Measurements from ENCODE around the gene MYO5C.

The MYO5C gene, protein sequence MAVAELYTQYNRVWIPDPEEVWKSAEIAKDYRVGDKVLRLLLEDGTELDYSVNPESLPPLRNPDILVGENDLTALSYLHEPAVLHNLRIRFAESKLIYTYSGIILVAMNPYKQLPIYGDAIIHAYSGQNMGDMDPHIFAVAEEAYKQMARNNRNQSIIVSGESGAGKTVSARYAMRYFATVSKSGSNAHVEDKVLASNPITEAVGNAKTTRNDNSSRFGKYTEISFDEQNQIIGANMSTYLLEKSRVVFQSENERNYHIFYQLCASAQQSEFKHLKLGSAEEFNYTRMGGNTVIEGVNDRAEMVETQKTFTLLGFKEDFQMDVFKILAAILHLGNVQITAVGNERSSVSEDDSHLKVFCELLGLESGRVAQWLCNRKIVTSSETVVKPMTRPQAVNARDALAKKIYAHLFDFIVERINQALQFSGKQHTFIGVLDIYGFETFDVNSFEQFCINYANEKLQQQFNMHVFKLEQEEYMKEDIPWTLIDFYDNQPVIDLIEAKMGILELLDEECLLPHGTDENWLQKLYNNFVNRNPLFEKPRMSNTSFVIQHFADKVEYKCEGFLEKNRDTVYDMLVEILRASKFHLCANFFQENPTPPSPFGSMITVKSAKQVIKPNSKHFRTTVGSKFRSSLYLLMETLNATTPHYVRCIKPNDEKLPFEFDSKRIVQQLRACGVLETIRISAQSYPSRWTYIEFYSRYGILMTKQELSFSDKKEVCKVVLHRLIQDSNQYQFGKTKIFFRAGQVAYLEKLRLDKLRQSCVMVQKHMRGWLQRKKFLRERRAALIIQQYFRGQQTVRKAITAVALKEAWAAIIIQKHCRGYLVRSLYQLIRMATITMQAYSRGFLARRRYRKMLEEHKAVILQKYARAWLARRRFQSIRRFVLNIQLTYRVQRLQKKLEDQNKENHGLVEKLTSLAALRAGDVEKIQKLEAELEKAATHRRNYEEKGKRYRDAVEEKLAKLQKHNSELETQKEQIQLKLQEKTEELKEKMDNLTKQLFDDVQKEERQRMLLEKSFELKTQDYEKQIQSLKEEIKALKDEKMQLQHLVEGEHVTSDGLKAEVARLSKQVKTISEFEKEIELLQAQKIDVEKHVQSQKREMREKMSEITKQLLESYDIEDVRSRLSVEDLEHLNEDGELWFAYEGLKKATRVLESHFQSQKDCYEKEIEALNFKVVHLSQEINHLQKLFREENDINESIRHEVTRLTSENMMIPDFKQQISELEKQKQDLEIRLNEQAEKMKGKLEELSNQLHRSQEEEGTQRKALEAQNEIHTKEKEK (N-terminal part only)

DNA sequence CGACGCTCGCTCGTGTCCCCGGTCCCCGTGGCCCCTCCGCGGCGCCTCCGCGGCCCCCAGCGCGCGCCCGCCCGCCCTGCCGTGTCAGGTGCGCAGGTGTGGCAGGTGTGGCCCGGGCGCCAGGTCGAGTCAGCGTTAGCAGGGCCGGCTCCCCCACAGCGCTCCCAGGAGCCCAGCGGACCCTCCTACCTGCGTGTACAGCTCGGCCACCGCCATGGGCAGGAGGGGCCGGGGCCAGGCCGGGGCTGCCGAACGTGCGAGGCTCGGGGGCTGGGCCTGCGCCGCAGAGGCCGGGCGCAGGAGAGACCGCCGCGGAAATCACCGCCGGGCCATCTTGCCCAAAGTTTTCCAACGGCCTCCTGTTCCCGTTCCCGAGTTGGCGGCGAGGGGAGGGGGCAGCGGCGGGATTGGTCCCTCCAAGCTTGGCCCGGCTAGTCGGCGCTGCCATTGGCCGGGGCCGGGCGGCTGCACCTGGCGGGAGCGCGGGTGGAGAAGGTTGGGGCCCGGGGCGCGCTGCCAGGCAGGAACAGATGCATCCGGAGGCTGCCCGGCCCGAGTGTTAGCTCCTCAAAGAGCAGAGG lies at the start of gene MYO5C:
MYO5C (minus strand) TSS at position 384 of the 581 bp plus-strand sequence; CDS start at position 216, 168 bp downstream.
- DNase-seq = no peak

DNA sequence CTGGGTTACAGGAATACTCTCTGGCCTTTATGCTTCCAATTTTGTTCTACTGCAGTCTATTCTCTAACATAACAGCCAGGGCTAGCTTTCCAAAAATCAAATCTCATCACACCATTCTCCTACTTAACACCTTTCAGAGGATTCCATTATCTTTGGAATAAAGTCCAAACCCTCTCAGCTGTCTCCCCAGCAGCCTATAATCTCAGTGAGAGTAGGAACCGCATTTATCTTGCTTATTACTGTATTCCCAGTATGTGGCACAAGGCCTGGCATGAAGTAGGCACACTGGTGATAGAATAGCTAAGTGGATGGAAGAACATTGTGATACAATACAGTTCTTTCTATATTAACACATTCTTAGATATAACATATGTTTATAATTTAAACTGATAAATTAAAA lies 49.0 kb upstream of the MYO5C start:
- DNase-seq = no peak

GRCh38 chr15:52343831-52344230 lies 48.2 kb upstream of the MYO5C start:
- no peak for DNase-seq

DNA sequence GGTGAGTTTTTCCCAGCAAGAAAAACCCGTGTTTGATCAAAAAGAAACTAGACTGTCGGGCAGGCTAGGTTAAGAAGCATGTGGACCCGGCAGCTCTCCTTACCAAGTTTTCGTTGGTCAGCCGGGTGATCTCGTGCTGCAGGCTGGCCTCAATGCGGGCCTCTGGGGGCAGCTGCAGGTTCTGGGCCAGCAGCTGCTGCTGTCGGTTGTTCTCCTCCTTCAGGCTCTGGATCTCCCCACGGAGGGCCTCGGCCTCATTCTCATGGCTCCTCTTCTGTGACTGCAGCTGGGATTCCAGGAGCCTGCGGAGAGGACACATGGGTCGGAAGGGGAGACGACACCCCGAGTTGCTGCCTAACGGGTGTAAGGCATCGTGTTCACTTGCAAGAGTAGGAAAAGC lies 44.5 kb upstream of the MYO5C start:
- DNase-seq = no peak

- DNase-seq = no peak
These were observed 43.3 kb upstream of the MYO5C start for GRCh38 chr15:52338891-52339290.

GRCh38 chr15:52338058-52338457 lies 42.5 kb upstream of the MYO5C start:
- DNase-seq = no peak

DNA sequence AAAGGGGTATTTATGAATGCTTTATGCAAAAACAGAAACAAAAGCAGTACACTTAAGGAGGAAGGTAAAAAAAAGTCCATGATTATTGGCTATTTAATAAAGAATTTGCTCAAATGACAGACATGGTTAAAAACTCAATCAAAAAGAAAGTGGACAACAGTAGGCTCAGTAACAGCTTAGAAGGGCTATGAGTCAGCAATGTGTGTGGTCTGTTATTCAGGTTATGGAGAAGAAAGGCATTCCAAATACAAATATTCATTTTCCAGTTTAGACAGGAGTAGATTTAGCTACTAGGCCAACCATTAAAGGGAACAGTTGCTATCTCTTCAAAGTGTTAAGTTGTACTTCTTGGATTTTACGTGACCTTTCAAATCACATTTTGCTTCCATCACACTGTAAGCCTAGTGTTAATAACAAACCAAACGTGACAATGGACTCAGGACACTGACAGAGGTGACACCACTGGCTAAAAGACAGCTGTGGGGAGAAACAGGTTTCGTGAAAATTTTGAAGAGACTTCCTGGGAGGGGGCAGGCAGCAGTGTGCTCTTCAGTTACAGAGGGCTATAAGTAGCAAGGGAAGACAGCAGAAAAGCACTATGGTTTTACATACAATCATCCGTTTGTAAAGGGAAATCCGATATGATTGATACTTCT lies 41.7 kb upstream of the MYO5C start:
- no peak for DNase-seq

- DNase-seq = no peak
These were observed 40.9 kb upstream of the MYO5C start for GRCh38 chr15:52336529-52336928.

- DNase-seq = no peak
These were observed 39.0 kb upstream of the MYO5C start for GRCh38 chr15:52334491-52335160.

DNA sequence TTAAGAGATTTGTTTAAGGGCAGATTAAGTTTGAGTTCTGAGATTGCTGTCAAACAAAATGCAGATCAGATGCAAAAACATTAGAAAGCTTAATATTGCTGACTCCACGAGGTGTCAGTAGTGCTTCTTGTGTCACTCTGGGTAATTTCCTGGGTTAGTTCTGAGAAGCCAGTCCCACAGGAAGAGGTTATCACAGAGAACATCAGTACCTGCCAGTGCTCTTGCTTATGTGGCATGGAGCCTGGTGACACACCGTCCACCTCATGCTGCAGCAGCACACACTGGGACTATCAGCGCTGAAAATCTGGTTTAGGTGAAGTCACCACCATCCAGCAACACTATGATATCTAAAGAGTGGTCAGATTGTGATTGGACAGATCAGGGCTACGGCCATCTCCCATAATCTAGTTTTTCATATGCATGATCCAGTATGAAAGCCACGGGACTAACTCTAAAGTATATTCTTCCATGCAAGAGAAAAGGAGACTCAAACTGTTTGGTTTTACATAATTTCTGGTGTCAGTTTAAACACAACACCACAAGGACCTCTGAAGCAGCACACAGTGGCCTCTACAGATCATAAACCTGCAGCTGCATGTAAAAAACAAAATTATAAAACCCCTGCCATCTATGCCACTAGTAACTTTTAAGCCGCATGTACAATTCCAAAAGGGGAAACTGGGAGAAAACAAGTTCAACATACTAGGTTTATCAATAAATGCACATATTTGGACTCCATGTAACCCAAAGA lies 36.1 kb upstream of the MYO5C start:
- DNase-seq = no peak

- no peak for DNase-seq
These were observed 34.4 kb upstream of the MYO5C start for GRCh38 chr15:52329987-52330386.

- no peak for DNase-seq
These were observed 33.5 kb upstream of the MYO5C start for GRCh38 chr15:52329150-52329549.

- DNase-seq = no peak
These were observed 33.1 kb upstream of the MYO5C start for GRCh38 chr15:52328680-52329079.

DNA sequence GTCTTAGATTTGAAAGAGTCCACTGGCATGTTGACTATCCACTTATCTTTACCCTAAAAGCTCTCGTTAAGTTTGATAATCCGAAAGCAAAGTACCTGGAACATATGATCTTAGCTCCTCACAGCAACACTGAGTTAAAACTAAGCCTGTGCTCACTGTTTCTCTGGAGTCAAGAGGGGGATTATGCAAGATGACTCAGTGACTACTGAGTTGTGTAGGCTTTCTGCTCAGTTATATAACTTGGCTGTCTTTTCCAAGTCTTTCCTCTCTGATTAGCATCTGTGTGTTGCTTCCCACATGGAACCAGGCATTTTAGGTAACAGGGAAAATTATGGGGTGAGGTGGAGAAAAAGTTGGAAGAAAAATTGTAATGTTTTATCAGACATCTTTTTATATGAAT lies 31.2 kb upstream of the MYO5C start:
- no peak for DNase-seq

DNA sequence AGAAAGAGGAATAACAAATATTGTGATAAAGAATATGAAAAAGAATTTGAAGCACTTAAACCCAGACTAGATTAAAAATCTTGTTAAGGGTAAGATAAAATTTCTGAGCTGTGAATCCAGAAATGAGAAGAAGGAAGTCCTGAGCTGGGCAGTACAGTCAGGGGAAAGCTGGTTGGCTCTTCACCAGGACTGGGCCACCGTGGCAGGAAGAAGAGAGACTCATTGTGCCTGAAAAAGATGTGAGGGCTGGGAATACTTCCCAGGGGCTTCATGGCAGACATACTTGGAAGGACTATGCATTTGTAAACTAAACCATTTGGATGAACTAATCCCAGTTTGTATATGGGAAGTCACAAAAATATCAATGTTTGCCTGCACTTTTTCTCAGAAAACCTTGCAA lies 28.5 kb upstream of the MYO5C start:
- DNase-seq = no peak

DNA sequence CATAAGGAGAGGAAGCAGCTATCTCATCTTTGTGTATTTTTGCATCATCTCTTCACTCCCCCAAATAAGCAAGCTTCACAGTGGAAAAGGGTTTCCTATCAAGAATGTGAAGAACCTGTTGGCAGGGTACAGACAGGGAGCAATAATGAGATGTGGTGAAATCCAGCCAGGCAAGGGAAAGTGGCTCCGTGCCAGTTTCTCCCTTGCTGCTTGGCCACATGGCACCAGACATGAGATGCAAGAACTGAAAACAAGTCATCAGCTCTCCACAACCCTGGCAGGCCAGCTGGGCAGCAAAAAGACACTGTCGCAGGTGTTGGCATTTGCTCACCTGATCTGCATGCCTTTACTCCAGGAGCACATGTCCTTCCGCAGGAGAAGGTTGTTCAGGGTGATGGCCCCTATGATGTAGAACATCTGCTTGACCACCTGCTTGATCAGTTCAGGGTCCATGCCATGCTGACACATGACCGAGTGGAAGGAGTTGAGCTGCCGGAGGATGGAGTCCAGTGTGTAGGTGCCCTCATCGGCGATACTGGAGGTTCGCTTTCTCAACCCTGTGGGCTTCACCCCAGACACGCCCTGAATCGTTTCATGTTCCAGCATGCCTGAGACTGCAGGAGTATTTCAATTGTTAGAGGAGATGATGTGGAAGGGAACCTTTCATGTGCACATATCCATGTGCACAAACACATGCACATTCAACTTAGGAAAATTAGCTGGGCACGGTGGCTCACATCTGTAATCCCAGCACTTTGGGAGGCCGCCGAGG lies 23.3 kb upstream of the MYO5C start:
- no peak for DNase-seq

DNA sequence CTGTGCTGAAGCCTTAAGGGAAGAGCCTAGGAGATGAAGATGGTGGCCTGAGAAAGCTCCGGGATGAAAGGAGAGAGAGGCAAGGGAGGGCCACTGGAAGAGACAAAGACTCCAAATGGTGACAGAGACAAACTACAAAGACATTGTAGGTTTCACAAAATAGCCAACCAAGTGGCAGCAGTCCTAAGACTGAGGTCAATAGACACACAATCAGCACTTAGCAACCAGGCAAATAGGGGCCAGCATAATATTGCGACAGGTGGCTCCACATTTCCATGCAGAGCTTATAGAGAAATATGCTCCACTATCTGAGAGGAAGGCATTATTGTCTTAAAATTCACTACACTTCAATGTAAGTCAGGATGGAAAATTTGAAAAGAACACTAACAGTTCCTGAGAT lies 22.1 kb upstream of the MYO5C start:
- no peak for DNase-seq

GRCh38 chr15:52317022-52317421 lies 21.4 kb upstream of the MYO5C start:
- DNase-seq = no peak

- DNase-seq = no peak
These were observed 13.5 kb upstream of the MYO5C start for GRCh38 chr15:52309154-52309548.

Measured in GOT3 (cell line).